Dendritic cell treated with granulocyte-macrophage colony-stimulating factor and Interleukin-4, amounts not matched to agents 40 ng/mL and 50 ng/mL, for 4 days (primary cell): ENCODE results near the gene FOXO4.

ENCODE experiments used
- H3K27ac Mint-ChIP-seq: one replicate; pipeline ENCODE4 v1.8.0; 2022; ENCODE audit warnings: mild to moderate bottlenecking, mixed read lengths
- H3K27me3 Mint-ChIP-seq: one replicate; pipeline ENCODE4 v1.8.0; 2022; ENCODE audit warnings: mild to moderate bottlenecking, mixed read lengths
- H3K36me3 Mint-ChIP-seq: one replicate; pipeline ENCODE4 v1.8.0; 2022; ENCODE audit warnings: low read depth, mixed read lengths
- H3K4me1 Mint-ChIP-seq: one replicate; pipeline ENCODE4 v1.8.0; 2022; ENCODE audit warnings: low read depth, mixed read lengths
- H3K4me3 Mint-ChIP-seq: one replicate; pipeline ENCODE4 v1.8.0; 2022; ENCODE audit warnings: mild to moderate bottlenecking, moderate library complexity, mixed read lengths
- H3K9me3 Mint-ChIP-seq: one replicate; pipeline ENCODE4 v1.8.0; 2022; ENCODE audit warnings: mixed read lengths
- intact Hi-C: fragments of 100-400 bp; cut with micrococcal nuclease; formaldehyde crosslinking; loops from one replicate; pipeline ENCODE4 v1.15.0; 2022

Gene FOXO4

DNA sequence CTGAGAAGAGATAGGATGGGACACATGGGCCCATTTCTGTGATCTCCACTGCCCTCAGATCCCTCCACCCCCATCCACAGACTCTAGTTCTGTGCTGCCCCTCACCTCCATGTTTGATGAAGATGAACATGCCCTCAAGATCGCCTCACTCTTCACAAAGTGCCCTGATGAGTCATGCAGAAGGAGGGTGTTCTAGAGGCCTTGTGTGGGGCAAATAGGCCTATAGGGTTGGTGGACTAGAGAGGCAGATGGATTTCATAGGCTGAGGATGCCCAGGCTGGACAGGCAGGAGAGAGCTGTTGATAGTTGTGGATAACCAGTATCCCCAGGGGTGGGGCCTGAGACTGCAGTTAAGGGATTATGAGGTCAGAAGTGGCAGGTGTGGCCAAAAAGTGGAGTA, 10.8 kb downstream of the FOXO4 start, which contains the start of gene CXorf65:
CXorf65 (minus strand) TSS at position 314 of the 400 bp plus-strand sequence; CDS start at position 130, 184 bp downstream.
- intact Hi-C loops: no loop called here
- Mint-ChIP-seq H3K9me3 (no peaks in the 10 kb centered on the region), H3K27ac (no peak within 1 kb of the TSS), H3K4me3 (no peak within 1 kb of the TSS), H3K4me1 (peaks cover 81% of the 10 kb centered on the region), H3K27me3 (no peaks in the 10 kb centered on the region), H3K36me3 (peaks cover 40% of the 10 kb centered on the region)

DNA sequence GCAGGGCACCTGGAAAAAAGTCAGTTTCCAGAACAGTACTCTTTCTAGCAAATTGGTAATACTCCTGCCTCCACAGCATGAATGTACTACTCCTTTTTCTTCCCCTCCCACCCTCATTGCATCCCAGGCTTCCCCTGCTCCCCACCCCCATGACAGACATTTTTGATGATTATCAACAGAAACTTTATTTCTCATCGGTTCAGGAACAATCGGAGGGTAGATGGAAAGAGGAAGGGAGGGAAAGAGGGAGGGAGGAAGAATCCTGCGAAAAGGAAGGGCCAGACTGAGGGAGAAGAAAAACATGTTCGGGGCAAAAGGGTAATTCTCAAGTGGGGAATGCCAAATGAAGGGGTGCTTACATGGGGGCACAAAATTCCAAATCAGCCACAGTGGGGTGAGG, 11.6 kb downstream of the FOXO4 start:
- Mint-ChIP-seq H3K4me1 (peaks cover 89% of the 10 kb centered on the region), H3K4me3 (no peak overlapping the region), H3K36me3 (peaks cover 36% of the 10 kb centered on the region)

DNA sequence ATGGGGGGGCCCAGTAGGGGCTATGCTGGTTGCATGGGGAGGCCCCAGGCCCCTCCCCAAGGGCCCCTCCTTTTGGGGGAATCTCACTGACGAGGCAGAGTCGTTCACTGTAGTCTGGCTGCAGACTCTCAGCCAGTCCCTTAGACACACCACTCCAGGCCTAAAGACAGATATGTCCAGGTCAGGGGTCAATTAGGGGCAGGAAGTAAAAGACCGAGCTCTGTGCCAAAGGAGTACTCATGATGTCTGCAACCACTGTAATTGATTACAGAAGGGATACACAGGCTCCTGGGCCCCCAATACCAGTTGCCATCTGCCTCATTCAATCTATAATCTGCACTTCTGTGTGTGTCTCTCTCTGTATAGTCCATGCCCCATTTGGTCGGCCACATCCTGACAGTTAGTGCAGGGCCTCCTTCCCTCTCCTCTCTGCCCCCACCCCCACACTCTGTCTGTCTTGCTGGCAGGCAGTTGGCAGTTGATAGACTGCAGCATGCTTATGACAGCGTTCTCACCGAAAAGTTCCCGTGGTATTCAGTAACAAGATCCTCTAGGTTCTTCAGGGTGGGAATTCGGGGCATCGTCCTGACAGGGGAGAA, 12.2 kb downstream of the FOXO4 start:
- H3K4me1 Mint-ChIP-seq: peaks cover 89% of the 10 kb centered on the region
- H3K27me3 Mint-ChIP-seq: no peaks in the 10 kb centered on the region
- no peaks in the 10 kb centered on the region for H3K9me3 Mint-ChIP-seq
- intact Hi-C loops: no loop called here
- H3K27ac Mint-ChIP-seq: peak overlapping the region; percentile 37
- no peak overlapping the region for H3K4me3 Mint-ChIP-seq
- peaks cover 36% of the 10 kb centered on the region for H3K36me3 Mint-ChIP-seq

More for the DNA sequence above, 11.6 kb downstream of the FOXO4 start:
- no peaks in the 10 kb centered on the region for H3K27me3 Mint-ChIP-seq
- H3K27ac Mint-ChIP-seq: no peak overlapping the region
- no peaks in the 10 kb centered on the region for H3K9me3 Mint-ChIP-seq
- intact Hi-C loops: no loop called here

DNA sequence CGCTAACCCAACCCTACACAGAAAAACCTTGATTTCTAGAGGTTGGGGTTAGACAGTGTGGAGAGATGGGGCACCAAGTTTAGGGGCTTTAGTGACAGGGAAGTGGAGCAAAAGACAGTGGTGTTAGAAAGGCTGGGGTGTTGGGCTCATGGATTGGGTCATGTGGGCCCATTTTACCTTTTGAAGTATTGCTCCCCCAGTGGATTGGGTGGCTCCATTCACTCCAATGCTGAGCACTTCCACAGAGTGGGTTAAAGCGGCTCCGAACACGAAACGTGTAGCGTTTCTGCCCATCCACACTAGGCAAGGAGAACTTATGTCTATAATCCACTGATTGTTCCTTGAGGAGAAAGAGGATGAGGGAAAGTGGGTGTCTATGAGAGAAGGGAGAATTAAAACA, 13.4 kb downstream of the FOXO4 start:
- Mint-ChIP-seq H3K4me3 (peak overlapping the region; percentile 42), H3K9me3 (no peaks in the 10 kb centered on the region), H3K36me3 (peaks cover 36% of the 10 kb centered on the region), H3K27ac (no peak overlapping the region), H3K4me1 (peaks cover 81% of the 10 kb centered on the region), H3K27me3 (no peaks in the 10 kb centered on the region)
- intact Hi-C loops: no loop called here

DNA sequence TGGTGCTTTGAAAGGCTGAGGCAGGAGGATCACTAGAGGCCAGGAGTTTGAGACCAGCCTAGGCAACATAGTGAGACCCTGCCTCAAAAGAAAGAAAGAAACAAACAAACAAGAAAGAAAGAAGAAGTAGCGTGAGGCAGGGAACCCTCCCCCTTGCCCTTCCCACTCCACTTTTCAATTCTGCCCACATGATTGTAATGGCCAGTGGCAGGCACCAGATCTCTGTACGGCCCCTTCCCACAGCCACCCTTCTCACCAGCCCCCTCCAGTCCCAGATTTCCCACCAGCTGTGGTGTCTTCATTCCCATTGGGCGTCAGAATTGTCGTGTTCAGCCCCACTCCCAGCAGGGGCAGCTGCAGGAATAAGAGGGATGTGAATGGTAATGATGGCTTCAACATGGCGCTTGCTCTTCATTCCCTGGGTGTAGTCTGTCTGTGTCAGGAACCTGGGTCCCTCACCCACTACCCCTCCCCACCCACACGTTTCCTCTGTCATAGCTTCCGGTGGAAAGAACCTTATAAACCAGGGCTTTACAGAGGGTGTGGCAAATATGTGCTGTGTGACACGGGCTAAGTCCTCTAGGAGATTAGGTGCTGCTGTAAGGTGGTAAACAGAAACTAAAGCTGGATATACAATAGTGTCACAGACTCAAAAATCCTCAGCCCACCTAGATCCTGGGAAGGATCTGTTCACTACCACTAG, 15.6 kb downstream of the FOXO4 start, which contains the start of gene IL2RG:
IL2RG (minus strand) TSS at position 437 of the 703 bp plus-strand sequence; CDS start at position 399, 38 bp downstream.
- H3K4me1 Mint-ChIP-seq: peaks cover 66% of the 10 kb centered on the region
- intact Hi-C loops: no loop called here
- peak within 1 kb of the TSS; percentile 88 for H3K27ac Mint-ChIP-seq
- peak within 1 kb of the TSS; percentile 77 for H3K4me3 Mint-ChIP-seq
- peaks cover 35% of the 10 kb centered on the region for H3K36me3 Mint-ChIP-seq
- no peaks in the 10 kb centered on the region for H3K27me3 Mint-ChIP-seq
- H3K9me3 Mint-ChIP-seq: no peaks in the 10 kb centered on the region

DNA sequence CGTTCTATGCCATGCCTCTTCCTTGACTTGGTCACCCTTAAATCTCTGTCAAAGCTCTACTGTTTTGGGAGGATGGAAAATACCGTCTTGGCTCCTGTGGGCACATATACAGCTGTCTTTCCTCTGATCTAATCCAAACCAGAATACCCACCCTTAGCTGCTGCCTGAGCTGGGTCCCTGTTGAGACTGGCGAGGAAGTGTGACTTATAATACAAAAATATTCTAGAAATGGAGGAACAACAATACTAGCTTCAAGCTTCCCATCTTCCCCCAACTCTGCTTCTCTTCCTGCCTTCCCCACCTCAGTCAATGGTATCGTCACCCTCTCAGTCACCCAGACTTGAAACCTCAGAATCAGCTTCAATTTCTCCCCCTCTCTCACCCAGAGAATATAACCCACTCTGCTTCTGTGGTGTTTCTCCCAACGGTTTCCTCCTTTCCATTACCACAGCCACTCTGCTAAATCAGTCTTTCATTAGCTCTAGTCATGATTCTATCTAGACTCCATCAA, 16.3 kb downstream of the FOXO4 start:
- peaks cover 60% of the 10 kb centered on the region for H3K4me1 Mint-ChIP-seq
- no peaks in the 10 kb centered on the region for H3K9me3 Mint-ChIP-seq
- H3K36me3 Mint-ChIP-seq: peaks cover 30% of the 10 kb centered on the region
- intact Hi-C loops: no loop called here
- no peaks in the 10 kb centered on the region for H3K27me3 Mint-ChIP-seq
- H3K27ac Mint-ChIP-seq: peak overlapping the region; percentile 88
- H3K4me3 Mint-ChIP-seq: peak overlapping the region; percentile 77

DNA sequence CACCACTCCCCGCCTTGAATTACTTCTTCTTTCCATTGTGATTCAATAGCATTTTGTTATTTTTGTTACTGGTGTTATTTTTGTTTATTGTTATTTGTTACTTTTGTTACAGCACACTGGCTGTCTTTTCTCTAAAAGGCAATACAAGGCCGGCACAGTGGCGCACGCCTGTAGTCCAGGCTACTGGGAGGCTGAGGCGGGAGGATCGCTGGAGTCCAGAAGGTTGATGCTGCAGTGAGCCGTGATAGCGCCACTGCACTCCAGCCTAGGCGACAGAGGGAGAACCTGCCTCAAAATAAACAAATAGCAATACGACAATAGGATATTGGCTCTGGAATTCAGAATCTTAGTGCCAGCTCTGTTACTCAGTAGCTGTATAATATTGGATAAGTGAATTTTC, 21.7 kb downstream of the FOXO4 start:
- Mint-ChIP-seq H3K36me3 (peaks cover 36% of the 10 kb centered on the region), H3K4me1 (peaks cover 6% of the 10 kb centered on the region), H3K27me3 (no peaks in the 10 kb centered on the region), H3K4me3 (no peak overlapping the region), H3K27ac (no peak overlapping the region), H3K9me3 (no peaks in the 10 kb centered on the region)
- intact Hi-C loops: no loop called here

DNA sequence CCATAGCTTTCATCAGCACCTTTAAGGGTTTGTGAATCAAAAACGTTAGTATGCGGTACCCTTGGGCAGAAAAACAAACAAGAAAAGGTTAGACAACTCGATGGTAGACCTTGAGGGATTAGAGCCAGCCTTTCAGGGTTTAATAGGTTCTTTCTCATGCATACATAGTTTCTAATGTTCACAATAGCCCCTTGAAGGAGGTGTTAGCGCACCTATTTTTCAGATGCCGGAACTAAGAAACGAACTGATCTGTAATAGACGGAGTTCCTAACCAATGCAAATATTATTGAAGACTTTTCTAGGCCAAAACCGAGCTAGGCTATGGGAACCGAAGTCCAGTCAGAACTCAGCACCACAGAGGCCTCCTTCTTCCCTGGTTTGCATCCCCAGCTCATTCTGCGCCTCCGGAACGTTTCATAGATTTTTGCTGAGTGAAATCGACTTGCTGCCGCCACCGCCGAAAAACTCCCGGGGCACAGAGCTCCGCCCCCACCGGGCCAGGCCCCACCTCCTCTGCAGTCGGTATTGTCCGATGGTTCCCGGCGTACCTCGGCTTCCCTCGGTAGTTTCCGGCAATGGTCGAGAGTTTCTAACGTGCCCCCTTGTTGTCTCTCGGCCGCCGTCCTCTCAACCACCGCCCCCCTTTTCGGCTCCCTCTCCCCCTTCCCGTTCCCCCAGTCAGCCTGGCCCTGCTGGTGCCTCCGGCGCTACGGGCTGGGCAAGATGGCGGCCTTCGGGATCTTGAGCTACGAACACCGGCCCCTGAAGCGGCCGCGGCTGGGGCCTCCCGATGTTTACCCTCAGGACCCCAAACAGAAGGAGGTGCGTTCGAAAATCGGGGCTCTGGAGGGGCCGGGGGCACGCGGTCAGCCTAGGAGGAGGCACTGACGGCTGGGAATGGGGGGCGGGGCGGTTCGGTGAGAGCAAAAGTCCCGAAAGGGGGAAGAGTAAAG, 22.7 kb downstream of the FOXO4 start, which contains the start of gene MED12:
MED12 (plus strand) TSS at position 565 of the 953 bp plus-strand sequence; CDS start at position 724, 159 bp downstream.
- H3K9me3 Mint-ChIP-seq: no peaks in the 10 kb centered on the region
- peaks cover 7% of the 10 kb centered on the region for H3K4me1 Mint-ChIP-seq
- H3K27me3 Mint-ChIP-seq: no peaks in the 10 kb centered on the region
- peak within 1 kb of the TSS; percentile 86 for H3K4me3 Mint-ChIP-seq
- H3K36me3 Mint-ChIP-seq: peaks cover 45% of the 10 kb centered on the region
- intact Hi-C loops: no loop called here
- H3K27ac Mint-ChIP-seq: peak within 1 kb of the TSS; percentile 95

DNA sequence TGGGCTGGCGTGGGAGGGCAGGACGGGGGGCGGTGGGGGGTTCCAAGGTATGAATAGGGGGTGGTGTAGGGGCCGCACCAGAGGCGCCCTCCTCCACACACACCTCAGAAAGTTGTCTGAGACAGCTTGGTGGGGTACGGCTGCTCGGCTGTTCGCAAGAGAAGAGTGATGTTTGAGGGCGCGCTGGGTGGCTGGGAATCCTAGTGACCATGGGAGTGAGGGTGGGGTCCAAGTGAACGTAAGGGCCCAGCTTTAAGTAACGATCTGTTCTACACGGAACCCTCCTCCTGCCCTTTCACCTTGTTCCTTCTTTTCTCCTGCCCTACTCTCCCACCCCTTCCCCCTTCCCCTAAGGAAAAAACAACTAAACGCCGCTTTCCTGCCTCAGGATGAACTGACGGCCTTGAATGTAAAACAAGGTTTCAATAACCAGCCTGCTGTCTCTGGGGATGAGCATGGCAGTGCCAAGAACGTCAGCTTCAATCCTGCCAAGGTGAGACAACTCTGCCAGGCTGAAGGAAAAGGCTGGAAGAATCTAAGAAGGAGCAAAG, 23.4 kb downstream of the FOXO4 start:
- peaks cover 5% of the 10 kb centered on the region for H3K4me1 Mint-ChIP-seq
- peak overlapping the region; percentile 86 for H3K4me3 Mint-ChIP-seq
- no peaks in the 10 kb centered on the region for H3K27me3 Mint-ChIP-seq
- peak overlapping the region; percentile 95 for H3K27ac Mint-ChIP-seq
- H3K36me3 Mint-ChIP-seq: peaks cover 53% of the 10 kb centered on the region
- intact Hi-C loops: no loop called here
- H3K9me3 Mint-ChIP-seq: no peaks in the 10 kb centered on the region

DNA sequence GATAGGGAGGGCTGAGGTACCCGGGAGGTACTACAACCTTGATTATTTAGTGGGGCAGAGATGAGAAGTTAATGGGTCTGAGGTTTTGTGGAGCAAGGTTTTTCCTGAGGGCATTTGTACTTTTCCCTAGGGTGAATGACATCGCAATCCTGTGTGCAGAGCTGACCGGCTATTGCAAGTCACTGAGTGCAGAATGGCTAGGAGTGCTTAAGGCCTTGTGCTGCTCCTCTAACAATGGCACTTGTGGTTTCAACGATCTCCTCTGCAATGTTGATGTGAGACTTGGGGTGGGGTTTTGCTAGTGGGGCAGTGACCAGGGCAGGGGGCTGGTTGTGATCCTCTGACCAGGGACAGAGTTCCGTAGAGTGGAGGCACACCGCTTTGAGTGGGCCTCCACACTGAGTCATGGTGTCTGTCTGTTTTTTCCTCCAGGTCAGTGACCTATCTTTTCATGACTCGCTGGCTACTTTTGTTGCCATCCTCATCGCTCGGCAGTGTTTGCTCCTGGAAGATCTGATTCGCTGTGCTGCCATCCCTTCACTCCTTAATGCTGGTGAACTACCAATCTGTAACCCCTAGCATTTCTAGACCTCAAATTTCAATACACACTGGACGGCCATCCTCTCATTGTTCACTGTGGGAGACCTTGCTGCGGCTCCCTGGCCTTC, 32.6 kb downstream of the FOXO4 start:
- Mint-ChIP-seq H3K9me3 (no peaks in the 10 kb centered on the region), H3K27me3 (no peaks in the 10 kb centered on the region), H3K4me3 (no peak overlapping the region), H3K36me3 (peaks cover 100% of the 10 kb centered on the region), H3K27ac (peak overlapping the region; percentile 67), H3K4me1 (peaks cover 30% of the 10 kb centered on the region)
- intact Hi-C loops: loop anchor here (5.0 kb wide), 1 partner anchor 131 kb away; no protein-coding TSS in a partner anchor

DNA sequence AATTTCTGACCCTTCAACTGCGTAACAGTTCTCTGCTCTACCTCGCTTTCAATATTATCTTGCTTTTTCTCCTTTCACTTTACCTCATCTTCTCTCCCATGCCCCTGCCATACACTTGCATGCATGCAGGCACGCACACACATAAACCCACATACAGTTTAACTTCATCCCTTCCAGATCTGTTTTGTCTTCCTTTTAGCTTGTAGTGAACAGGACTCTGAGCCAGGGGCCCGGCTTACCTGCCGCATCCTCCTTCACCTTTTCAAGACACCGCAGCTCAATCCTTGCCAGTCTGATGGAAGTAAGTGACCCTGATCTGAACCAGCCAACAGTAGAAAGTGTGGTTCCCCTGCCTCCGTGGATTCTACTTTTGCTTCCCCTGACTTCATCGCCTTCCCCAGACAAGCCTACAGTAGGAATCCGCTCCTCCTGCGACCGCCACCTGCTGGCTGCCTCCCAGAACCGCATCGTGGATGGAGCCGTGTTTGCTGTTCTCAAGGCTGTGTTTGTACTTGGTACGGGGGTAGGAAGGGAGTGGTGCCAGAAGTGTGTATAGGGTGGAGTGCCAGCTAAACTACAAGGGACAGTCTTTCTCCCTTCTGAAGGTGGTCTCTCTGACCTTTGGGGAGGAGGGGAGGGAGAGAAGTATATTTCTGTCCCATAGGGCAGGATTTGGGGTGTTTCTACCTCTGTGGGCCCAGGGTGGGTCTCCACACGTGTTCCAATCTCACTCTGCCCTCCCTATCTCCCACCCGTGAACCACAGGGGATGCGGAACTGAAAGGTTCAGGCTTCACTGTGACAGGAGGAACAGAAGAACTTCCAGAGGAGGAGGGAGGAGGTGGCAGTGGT, 33.5 kb downstream of the FOXO4 start:
- no peak overlapping the region for H3K4me3 Mint-ChIP-seq
- H3K36me3 Mint-ChIP-seq: peaks cover 100% of the 10 kb centered on the region
- peak overlapping the region; percentile 67 for H3K27ac Mint-ChIP-seq
- no peaks in the 10 kb centered on the region for H3K9me3 Mint-ChIP-seq
- peaks cover 30% of the 10 kb centered on the region for H3K4me1 Mint-ChIP-seq
- intact Hi-C loops: loop anchor here (1.0 to 5.0 kb wide), 3 partner anchors 31 to 159 kb away; no protein-coding TSS in a partner anchor
- no peaks in the 10 kb centered on the region for H3K27me3 Mint-ChIP-seq

DNA sequence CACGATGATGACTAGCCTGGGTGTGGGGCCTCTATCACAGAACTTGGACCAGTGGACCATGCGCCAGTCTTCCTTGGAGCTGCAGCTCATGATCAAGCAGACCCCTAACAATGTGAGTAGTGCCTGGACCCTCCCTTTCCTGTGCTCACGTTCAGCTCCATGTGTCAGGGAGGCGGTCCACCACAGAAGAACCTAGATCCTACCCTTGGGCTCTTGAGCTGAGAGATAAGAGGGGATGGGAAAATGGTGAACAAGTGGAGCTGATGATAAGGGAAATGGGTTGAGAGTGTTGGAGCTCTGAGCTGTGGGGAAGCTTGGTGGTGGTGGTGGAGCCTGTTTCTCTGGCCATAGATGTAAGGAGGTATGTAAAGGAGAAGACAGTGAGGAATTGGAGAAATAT, 35.9 kb downstream of the FOXO4 start:
- H3K27ac Mint-ChIP-seq: no peak overlapping the region
- H3K36me3 Mint-ChIP-seq: peaks cover 100% of the 10 kb centered on the region
- H3K4me3 Mint-ChIP-seq: no peak overlapping the region
- no peaks in the 10 kb centered on the region for H3K9me3 Mint-ChIP-seq
- H3K4me1 Mint-ChIP-seq: peaks cover 24% of the 10 kb centered on the region
- intact Hi-C loops: no loop called here
- H3K27me3 Mint-ChIP-seq: no peaks in the 10 kb centered on the region
